Raji (cell line): Measurements from ENCODE around the gene DVL2.

Source experiments
- POLR2A ChIP-seq: IDR thresholded peaks from 2 replicates; pipeline ENCODE4 v1.6.1; 2011; ENCODE audit warnings: low read depth, low read length, control low read depth; ENCODE audit not compliant: insufficient read depth

The DVL2 gene

DNA sequence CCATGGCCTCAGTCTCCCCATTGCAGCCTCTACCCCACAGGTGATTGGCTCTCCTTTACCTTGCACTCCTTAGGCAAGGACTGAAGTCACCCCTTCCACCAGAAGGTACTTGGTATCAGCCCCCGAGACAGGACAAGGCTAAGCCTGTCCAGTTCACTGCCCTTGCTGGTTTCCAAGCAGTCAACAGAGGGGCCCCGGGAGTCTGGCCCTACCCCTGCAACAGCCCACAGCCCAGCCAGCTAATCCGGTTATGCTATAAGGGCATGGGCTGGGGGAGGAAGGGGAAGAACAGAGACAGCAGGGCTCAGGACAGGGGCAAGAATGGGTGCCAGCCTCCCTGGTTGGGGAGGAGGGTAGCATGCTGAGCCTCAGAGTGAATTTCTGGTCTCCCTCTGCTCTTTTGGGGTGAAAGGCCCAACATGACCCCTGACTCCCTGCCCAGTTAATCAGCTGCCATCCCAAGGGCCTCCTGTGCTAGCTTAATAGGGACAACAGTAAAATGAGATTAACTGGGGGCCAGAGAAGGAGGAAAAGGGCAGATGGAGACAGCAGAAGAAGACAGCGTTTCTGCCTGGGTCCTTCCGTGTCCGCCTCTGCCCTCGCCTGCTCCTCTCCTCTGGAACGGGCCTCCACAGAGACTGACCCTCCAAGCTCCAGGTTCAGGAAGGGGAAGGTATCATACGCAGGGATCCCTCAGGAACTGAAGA is 25.4 kb downstream of the DVL2 start:
- TF ChIP-seq POLR2A, result no peak

DNA sequence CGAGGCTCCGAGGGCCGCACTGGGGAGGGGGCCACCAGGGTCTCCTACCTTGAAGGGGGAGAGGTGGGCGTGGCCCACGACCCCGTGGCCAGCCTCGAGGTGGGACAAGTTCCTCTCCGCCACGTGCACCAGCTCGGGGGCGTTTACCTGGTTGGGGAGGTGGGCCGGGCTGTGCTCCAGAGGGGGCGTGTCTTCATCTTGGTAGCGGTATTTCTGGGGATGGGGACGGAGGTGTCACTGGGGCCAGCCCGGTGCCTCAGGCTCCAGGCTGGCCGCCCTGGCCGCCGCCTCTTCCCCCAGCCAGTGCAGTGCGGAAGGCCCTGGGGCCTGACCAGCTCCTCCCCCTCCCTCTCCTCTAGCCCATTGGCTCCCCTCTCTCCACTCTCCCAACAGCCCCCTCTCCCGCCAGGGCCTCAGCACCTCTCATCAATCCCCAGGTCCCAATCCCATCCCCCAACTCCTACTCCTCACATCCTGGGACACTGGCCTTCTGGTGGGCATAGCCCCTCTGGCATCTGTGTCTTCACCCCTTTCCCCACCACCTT is 26.2 kb downstream of the DVL2 start:
- TF ChIP-seq POLR2A, result no peak

DNA sequence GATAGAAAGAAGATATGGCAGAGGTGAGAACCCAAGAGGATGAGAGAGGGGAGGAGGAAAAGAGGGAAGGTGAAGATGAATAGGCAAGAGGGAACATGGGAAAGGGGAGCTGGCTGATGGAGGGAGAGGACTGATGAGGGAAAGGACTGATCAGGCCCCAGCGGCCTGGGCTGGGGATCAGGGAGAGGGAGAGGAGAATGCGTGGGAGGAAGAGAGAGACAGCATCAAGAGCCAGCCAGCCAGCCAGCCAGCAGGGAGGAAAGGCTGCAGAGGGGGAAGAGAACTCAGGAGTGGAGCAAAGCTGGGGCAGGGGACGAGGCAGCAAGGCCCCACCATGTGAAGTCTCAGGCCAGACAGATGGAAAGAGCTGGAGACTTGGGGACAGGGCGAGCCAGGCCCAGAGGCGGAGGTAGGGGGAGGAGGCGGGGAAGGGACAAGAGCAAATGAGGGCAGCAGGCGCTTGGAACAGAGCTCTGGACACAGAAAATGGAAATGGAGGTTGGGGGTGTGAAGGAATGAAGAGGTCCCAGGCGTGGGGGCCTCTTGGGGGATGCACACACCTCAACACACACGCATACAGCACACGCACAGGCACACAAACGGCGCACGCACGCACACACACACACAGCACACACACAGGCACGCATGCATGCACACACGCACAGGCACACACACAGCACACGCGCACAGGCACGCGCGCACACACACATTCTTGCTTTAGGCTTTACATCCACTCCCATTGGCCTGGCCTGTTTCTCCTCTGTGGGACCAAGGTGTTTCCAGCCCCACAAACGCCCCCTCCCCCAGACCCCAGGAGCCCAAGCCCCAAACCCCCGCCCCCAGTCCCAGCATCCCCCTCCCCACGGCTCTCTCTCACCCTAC is 27.0 kb downstream of the DVL2 start:
- TF ChIP-seq POLR2A, result no peak

DNA sequence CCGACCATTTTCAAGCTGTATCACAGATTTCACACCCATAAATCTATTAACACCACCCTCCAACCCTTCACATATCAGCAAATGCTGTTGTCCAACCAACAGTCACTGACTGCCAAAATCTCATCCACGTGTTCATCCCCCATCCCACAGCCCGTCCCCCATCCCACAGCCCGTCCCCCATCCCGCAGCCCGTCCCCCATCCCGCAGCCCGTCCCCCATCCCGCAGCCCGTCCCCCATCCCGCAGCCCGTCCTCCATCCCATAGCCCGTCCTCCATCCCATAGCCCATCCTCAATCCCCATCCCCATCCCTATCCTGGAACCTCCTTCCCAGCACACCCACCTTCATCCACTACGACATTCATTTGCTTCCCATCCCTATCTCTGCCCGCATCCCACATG is 28.8 kb downstream of the DVL2 start:
- no peak for TF ChIP-seq POLR2A

DNA sequence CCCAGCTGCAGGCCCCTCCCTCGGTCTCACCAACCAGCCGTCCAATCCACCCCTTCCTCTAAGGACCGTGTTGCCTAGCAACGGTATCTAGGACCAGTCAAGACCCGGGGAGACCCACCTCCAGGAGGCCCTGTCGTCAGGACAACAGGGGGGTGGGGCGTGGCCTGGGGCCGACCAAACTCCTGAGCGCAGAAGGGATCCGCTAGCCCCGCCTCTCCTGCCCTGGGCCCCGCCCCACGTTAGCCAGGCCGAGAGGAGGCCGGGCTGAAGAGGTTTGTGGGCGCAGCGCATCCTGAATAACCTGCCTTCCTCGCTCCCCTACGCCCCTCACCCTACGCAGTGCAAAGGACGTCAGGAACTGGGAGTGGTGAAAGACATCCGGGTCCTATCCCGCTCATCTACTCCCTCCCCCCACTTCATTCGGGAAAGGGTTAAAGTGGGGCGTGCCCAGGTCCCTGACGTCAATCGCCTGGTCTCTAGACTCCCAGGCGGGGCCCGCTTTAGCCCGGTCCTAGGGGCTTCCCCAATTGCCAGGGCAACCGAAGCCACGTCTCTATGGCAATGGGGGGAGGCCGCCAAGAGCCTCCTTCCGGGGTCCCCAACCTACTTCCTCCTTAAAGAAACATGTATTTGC is 29.4 kb downstream of the DVL2 start:
- TF ChIP-seq POLR2A, result peak; percentile 45; the same call in 1 of the 2 replicates

DNA sequence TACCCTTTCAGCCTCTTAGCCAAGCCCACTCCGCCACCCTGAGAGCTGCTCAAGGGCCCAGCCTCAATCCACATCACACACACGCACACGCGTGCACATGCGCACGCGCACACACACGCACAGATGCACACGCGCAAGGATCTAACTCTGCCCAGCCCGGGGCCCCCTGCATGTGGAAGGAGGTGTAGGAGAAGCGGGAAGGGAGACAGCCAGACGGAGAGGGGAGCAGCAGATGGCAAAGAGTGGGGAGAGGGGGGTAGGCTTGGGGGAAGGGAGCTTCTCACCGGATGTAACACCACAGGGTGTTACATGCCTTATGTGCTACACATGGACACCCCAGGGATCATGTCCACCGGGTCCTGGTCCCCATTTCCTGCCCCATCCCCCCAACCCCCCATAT is 30.0 kb downstream of the DVL2 start:
- TF ChIP-seq POLR2A, result no peak

DNA sequence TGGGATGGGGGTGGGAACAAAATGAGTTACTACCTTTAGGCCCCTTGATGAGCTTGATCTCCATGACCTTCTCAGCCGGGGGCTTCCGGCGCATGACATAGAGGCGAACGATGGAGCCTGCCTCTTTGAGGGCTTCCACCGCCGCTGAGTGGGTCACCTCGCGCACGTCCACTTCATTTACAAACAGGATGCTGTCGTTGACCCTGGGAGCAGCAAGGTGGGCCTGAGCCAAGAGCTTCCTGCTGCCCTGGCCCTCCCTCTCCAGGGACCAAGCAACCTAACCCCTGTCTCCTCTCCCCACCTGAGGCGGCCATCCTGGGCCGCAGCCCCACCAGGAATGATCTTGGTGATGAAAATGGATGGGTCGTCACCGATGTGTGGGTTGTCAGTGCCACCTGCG is 30.9 kb downstream of the DVL2 start:
- TF ChIP-seq POLR2A, result no peak

DNA sequence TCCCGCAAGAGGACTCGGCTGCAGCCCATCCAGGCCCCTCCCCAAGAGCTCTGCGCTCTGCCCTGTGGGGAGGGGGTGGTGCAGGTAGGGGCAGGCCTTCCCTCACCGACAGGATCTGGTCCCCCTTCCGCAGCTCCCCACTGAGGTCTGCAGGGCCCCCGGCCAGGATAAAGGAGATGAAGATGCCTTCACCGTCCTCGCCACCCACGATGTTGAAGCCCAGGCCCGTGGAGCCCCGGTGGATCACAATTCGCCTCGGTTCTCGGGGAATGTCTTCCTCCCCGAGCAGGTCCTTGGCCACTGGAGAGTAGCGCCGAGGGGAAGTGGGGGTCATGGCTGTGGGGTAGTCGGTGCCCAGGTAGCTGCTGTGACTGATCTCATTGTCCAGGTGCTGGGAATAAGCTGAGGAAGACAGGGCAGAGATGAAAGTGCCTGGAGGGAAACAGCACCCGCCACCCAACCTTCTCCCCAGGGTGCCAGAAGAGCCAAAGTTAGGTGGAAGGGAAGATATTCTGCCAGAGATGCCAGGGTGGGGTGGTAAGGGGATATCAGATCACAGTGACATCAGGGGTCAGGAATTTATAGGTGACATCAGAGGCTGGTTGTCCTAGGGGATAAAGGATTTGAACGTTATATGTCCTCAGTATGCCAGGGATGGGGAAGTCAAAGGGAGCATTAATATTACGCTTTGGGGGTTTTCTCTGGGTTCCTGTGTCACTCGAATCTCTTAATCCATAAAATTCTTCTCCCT is 37.5 kb downstream of the DVL2 start:
- no peak for TF ChIP-seq POLR2A

DNA sequence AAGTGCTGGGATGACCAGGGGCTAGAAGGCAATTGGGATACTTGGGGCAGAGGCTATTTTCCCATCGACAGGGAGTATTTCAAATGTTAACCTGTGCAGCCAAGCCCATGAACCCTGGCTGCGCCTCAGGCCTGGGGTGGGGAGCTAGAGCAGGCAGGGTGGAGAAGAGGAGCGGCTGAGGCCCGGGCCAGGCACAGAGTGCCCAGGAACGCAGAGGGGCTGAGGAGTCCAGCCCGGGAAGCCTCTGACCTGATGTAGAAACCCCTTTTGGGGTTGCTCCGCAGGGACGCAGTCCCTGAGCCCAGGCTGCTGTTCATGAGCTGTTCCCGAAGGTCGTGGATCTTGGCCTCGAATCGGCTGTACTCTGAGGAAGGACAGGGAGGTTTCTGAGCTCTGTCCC is 38.3 kb downstream of the DVL2 start:
- no peak for TF ChIP-seq POLR2A

DNA sequence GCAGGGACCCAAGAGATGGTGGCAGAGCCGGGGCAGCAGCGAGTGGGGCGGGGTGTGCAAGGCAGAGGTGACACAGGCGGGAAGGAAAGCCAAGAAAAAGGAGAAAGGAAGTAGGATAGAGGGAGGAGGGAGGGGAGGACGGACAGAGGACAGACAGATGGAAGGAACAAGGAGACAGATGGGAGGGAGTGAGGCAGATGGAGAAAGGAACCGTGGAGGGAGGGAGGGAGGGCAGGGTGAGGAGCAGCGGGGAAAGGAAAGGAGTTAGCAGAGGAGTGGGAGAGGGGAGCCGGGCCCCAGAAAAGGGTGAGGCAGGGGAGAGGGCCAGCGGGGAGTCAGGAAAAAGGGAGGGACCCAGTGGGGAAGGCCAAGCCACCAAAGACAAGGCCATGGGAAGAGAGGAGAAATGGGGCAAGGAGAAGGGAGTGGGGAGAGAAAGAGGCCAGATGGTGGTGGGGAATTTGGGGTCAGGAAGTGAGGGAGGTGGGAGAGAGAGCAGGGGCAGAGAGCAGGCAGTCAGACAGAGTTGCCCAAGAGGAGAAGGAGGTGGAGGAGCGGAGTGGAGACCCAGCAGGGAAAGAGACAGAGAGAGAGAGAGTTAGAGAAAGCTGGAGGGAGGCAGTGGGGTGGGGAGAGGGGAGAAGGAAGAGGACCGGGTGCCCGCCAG is 41.9 kb downstream of the DVL2 start:
- no peak for TF ChIP-seq POLR2A

DNA sequence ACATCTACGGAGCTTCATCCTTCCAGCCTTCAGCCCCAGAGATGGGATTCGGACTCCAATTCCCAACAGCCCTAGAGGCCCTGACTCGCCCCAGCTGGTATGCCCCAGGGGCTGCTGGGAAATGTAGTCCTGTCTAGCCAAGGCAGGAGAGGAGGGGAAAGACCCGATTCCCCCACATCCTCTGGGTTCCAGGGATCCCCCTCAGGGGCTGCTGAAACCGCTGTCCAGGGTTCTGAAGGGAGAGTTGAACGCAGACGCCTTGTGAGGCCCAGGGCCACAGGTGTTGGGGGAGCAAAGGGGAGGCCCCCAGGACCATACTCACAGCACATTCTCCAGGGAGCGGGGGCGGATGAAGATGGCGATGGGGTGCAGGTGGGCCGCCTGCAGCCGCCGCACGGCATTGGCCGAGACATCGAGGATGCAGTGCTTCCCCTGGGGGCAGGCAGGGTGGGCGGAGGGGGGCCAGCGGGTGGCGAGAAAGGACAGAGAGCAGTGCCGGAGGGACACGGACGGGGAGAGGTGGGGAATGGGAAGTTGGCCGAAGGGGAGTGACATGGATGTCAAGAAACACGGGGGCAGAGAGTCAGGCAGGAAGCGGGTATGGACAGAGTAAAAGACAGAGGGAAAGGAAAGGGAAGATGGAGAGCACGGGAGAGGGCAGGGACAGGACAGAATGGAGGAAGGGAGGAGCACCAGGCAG is 42.6 kb downstream of the DVL2 start:
- TF ChIP-seq POLR2A, result no peak

DNA sequence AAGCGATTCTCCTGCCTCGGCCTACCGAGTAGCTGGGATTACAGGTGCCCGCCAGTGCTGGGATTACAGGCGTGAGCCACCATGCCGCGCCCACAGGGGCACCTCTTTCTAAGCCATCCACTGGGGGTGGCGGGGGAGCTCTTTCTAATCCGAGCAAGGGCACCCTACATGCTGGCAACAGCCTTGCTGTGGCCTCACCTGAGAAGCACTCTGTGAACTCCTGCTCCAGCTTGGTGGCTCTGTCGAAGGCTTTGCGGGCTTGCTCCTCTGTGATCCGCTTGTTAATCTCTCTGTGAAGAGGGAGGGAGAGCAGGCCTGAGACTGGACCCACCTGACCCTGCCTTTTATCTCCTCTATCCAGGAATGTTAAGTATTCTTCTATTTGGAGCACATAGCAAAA is 43.2 kb downstream of the DVL2 start:
- no peak for TF ChIP-seq POLR2A

DNA sequence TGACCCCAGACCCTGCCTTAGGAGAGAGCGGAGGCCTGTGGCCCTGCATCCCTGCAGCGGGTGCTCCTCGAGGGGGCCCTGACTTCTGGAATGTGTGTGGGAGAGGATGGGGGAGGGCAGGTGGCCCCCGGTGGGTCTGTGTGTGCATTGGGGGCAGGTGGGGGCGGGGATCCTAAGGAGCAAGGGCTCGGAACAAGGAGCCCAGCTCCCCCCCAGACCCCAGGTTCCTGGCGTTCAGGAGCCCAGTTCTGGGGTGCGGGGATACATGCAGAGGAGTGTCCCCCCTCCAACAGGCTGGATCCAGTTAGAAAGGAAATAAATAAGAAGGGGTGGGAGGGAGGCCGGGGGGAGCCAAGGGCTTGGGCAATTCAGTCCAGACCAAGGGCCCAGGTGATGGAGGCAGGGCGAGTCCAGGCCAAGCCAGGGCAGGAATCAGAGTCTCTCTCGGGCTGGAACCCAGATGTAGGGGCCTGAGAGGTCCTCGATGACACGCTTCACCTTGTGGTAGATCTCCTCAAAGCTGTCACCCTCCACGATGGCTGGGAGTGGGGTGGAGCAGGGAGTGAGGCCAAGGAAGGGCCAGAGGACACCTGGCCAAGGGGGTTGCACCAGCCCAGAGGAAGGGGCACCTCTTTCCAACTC is 43.9 kb downstream of the DVL2 start:
- no peak for TF ChIP-seq POLR2A

DNA sequence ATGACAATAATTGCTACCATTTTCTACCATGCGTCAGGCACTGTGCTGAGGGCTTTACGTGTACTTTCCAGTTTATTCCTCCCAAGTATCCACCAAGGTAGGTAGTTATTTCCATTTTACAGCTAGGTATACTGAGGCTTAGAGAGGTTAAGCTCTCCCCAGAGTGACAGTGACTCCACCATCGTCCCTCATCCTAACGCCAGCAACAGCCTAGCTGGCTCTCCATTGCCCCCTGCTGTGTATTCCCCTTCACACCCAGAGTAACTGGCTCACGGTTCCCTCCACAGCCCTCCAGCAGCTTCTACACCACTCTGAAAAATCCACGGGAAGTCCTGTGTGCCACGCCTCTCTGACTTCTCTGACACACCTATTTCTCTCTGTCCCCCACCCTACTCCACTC is 48.1 kb downstream of the DVL2 start:
- TF ChIP-seq POLR2A, result no peak

DNA sequence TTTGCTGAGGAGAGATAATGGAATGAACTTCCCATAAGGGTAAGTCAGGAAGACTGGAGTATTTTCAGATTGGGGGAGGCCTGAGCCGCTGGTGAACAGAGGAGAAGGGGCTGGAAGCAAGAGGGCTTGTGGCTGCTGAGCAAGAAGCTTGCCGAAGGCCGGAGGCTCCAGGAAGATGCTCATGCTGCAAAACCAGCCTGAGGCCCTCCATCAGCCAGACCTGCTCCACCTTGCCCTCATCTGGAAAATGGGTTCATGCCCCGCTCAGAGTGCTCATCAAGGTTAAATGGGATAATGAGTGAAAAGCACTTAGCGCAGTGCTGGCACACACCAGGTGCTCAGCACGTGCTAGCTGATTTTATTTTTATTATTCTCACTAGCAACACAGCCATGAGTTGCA is 49.7 kb downstream of the DVL2 start:
- no peak for TF ChIP-seq POLR2A
